Endothelial cell of umbilical vein (primary cell): ENCODE data around the gene TSN. TPM values are rescaled to one million over a fixed set of nuclear protein-coding genes. Genes with fewer than 3 reads are reported as not detected.
A peak's percentile ranks its signal among the peaks of the same experiment; 100 is the strongest.

Experiments used
- BruUV-seq: library from RNA; stranded (reverse); fragments of 400-500 nt; replicated peaks from 2 replicates; lab custom pipeline; 2021; lab: Mats Ljungman, UMichigan
- CTCF ChIA-PET: fragments of 300-600, 350-600 bp; sonication (Branson Sonifier 250); formaldehyde crosslinking; loops from one replicate; lab custom pipeline; 2021; ENCODE audit warnings: antibody characterized with exemption, inconsistent platforms; lab: Charles Lee
- POLR2A ChIA-PET: fragments of 300-600, 350-600 bp; sonication (Branson Sonifier 250); formaldehyde crosslinking; loops from one replicate; lab custom pipeline; 2021; ENCODE audit warnings: antibody characterized with exemption, inconsistent platforms; lab: Charles Lee
- DNase-seq: peaks from one replicate; pipeline ENCODE4 v3.0.0-alpha.2; 2011; ENCODE audit warnings: low read depth, low spot score
- FAIRE-seq: peaks from 2 replicates; lab custom pipeline; 2011; peaks lifted over from hg19 to GRCh38; lab: Jason Lieb, UNC
- H2AFZ ChIP-seq: 2 replicates; pipeline ENCODE4 v1.6.0; 2012; ENCODE audit warnings: low read depth, low read length, control low read depth, inconsistent platforms
- H3K27ac ChIP-seq: 2 replicates; pipeline ENCODE4 v1.5.1; 2011; ENCODE audit warnings: low read depth, mild to moderate bottlenecking, control low read depth, low read length, moderate library complexity; ENCODE audit not compliant: insufficient read depth
- H3K27me3 ChIP-seq, 2 experiments: 2 replicates each; pipeline versions ENCODE4 v1.6.0 to v1.6.1; 2011; ENCODE audit warnings: low read length in 2 of 2, mixed read lengths in 1 of 2; ENCODE audit not compliant: control insufficient read depth in 2 of 2, insufficient read depth in 2 of 2
- H3K36me3 ChIP-seq, 2 experiments: 2 replicates in 1 of 2; 3 replicates in 1 of 2; pipeline ENCODE4 v1.5.1; 2011; ENCODE audit warnings: low read length in 2 of 2, mild to moderate bottlenecking in 1 of 2, moderate library complexity in 1 of 2; ENCODE audit not compliant: control insufficient read depth in 2 of 2, insufficient read depth in 2 of 2; ENCODE audit errors: extremely low read depth in 1 of 2
- H3K4me1 ChIP-seq: 3 replicates; pipeline ENCODE4 v1.5.1; 2011; ENCODE audit warnings: mild to moderate bottlenecking, low read length; ENCODE audit not compliant: control insufficient read depth, insufficient read depth; ENCODE audit errors: extremely low read depth
- H3K4me2 ChIP-seq: 2 replicates; pipeline ENCODE4 v1.6.1; 2011; ENCODE audit warnings: low read length, control low read depth, mixed read lengths; ENCODE audit not compliant: insufficient read depth
- H3K4me3 ChIP-seq, 3 experiments: fragments of 200-600 bp in 1 of 3; sonication (generic), shearing (Covaris generic) in 1 of 3; replicated peaks in 1 of 3; 2 replicates each; pipeline ENCODE4 v1.5.1; 2011 to 2016; ENCODE audit warnings: control low read depth in 3 of 3, low read length in 3 of 3, mild to moderate bottlenecking in 2 of 3, inconsistent platforms in 1 of 3, low read depth in 1 of 3, moderate library complexity in 1 of 3; ENCODE audit not compliant: insufficient read depth in 1 of 3
- H3K79me2 ChIP-seq: 2 replicates; pipeline ENCODE4 v1.6.0; 2012; ENCODE audit warnings: low read length, inconsistent platforms; ENCODE audit not compliant: control insufficient read depth, insufficient read depth
- H3K9ac ChIP-seq: replicated peaks from 2 replicates; pipeline ENCODE3; 2011; ENCODE audit warnings: low read length, control low read depth; ENCODE audit not compliant: insufficient read depth; ENCODE audit errors: extremely low read depth
- H3K9me1 ChIP-seq: replicated peaks from 3 replicates; pipeline ENCODE4 v1.6.0; 2011; ENCODE audit warnings: mild to moderate bottlenecking, low read length; ENCODE audit not compliant: control insufficient read depth, insufficient read depth; ENCODE audit errors: extremely low read depth
- H3K9me3 ChIP-seq: replicated peaks from 2 replicates; pipeline ENCODE4 v1.5.1; 2012; ENCODE audit warnings: low read length, inconsistent platforms; ENCODE audit not compliant: control insufficient read depth, insufficient read depth
- H4K20me1 ChIP-seq: replicated peaks from 2 replicates; pipeline ENCODE3; 2011; ENCODE audit warnings: mild to moderate bottlenecking, low read length; ENCODE audit not compliant: control insufficient read depth, insufficient read depth; ENCODE audit errors: extremely low read depth
- EZH2 ChIP-seq: IDR thresholded peaks from 2 replicates; pipeline ENCODE4 v1.6.1; 2012; ENCODE audit warnings: borderline replicate concordance, low read depth, mild to moderate bottlenecking, moderate library complexity, low read length, inconsistent platforms; ENCODE audit not compliant: severe bottlenecking
- FOS ChIP-seq: IDR thresholded peaks from 2 replicates; pipeline ENCODE4 v1.6.1; 2011; ENCODE audit warnings: mild to moderate bottlenecking, low read length, moderate library complexity, borderline replicate concordance; ENCODE audit not compliant: insufficient read depth
- GATA2 ChIP-seq: IDR thresholded peaks from 2 replicates; pipeline ENCODE4 v1.7.0; 2011; ENCODE audit warnings: low read depth, mild to moderate bottlenecking, moderate library complexity, mixed read lengths, low read length; ENCODE audit not compliant: insufficient read length, insufficient read depth
- JUN ChIP-seq: IDR thresholded peaks from 2 replicates; pipeline ENCODE4 v1.6.1; 2011; ENCODE audit warnings: borderline replicate concordance, low read depth; ENCODE audit not compliant: insufficient read length, insufficient read depth
- MYC ChIP-seq: IDR thresholded peaks from one replicate; pipeline ENCODE4 v1.6.1; 2011; ENCODE audit warnings: mild to moderate bottlenecking, low read depth, low read length
- POLR2A ChIP-seq: IDR thresholded peaks from 2 replicates; pipeline ENCODE4 v1.6.1; 2012; ENCODE audit warnings: low read depth, mild to moderate bottlenecking, control low read depth, low read length
- POLR2AphosphoS5 ChIP-seq: IDR thresholded peaks from 2 replicates; pipeline ENCODE4 v1.6.1; 2012; ENCODE audit warnings: low read depth, mild to moderate bottlenecking, control low read depth, low read length, moderate library complexity; ENCODE audit not compliant: insufficient read depth
- dilution Hi-C: fragments of 300-500 bp; cut with MboI; formaldehyde crosslinking; loops from one replicate; pipeline ENCODE4 v1.15.0; 2019; ENCODE audit warnings: low sequenced_read_pairs; ENCODE audit not compliant: extremely low pct_ligation_motif_present
- intact Hi-C: fragments of 100-400 bp; cut with micrococcal nuclease; formaldehyde crosslinking; loops from one replicate; pipeline ENCODE4 v1.10.0; 2022
- polyA plus RNA-seq, 4 experiments: library from polyadenylated mRNA; depleted of rRNA in 3 of 4; stranded (reverse) in 3 of 4; unstranded in 1 of 4; fragments of >200 nt; gene quantifications; 2 replicates each; pipeline versions ENCODE4 v1.2.1 to v1.2.3, GENCODE V29; 2011 to 2012; ENCODE audit warnings: missing spikeins in 1 of 4
- total RNA-seq: library from RNA; stranded (reverse); gene quantifications from 2 replicates; pipeline ENCODE4 v1.2.3, GENCODE V29; 2021
- TF ChIP-seq, protein P1 (sequence below), 2 donors: IDR thresholded peaks; 1 replicate in 1 of 2; 2 replicates in 1 of 2; pipeline ENCODE4 v1.5.1; 2011; ENCODE audit warnings: low read length in 2 of 2, mild to moderate bottlenecking in 2 of 2, moderate library complexity in 2 of 2, control low read depth in 1 of 2, inconsistent platforms in 1 of 2, low read depth in 1 of 2; ENCODE audit not compliant: insufficient read depth in 1 of 2; ENCODE audit errors: extremely low read depth in 1 of 2
- TF ChIP-seq, protein P2 (sequence below): IDR thresholded peaks from 2 replicates; pipeline ENCODE4 v1.6.1; 2011; ENCODE audit not compliant: insufficient read depth, insufficient read length

Gene TSN
- total and polyA plus RNA-seq, 2 donors (not counting 3 experiments of a cell fraction or from before 2014, with no cell fraction given), result 33.2 to 76.1 TPM

DNA sequence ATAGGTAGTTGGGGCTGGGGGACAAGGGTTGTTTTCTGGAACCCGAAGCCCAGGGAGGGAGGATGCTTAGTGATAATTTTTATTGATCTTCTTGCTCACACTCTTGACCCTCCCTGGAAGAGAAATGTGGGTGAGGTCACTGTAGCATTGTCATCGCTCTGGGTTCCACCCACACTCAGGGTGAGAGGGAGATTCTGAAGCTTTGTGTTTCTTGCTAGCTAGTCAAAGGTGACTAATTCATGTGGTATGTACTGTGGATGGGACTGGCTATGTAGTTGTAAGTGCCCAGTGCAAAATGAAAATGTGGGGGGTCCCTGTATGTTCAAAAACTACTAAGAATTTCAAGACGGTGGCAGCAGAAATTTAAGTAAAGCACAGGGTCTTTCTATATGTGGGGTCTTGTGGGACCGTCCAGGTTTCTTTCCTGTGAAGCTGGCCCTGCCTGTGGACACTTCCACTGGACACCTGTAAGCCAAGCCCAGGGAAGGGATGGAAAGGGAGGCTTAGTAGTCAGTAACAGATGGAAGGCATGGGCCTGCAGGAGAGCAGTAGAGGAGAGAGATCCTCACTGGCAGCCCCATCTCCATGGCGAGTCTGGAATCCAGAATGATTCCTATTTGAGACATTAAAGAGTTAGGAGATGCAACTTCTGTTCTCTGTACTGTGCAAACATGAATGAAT is 35.0 kb downstream of the TSN start:
- CTCF ChIA-PET, result interaction anchor here (1.0 kb wide), 1 partner anchor 21 kb away, joined by 3 read pairs; no protein-coding TSS in a partner anchor
- DNase-seq (no peak), FAIRE-seq (no peak)
- intact Hi-C loops, result no loop called here
- Histone ChIP-seq H3K9me3 (no peaks in the 10 kb centered on the region), H3K4me3 (no peak overlapping the region), H3K27ac (no peak overlapping the region), H2AFZ (no peak overlapping the region), H4K20me1 (no peaks in the 10 kb centered on the region), H3K27me3 (peaks cover 3 to 6% of the 10 kb centered on the region in 2 experiments), H3K9me1 (no peaks in the 10 kb centered on the region), H3K36me3 (no peaks in the 10 kb centered on the region), H3K4me2 (no peak overlapping the region), H3K4me1 (no peaks in the 10 kb centered on the region), H3K9ac (no peak overlapping the region), H3K79me2 (no peaks in the 10 kb centered on the region)
- dilution Hi-C loops, result no loop called here
- BruUV-seq, result no TSS peak
- POLR2A ChIA-PET, result no interaction called here
- TF ChIP-seq POLR2A (no peak), MYC (no peak), GATA2 (no peak), FOS (peak; percentile 24), JUN (no peak)

DNA sequence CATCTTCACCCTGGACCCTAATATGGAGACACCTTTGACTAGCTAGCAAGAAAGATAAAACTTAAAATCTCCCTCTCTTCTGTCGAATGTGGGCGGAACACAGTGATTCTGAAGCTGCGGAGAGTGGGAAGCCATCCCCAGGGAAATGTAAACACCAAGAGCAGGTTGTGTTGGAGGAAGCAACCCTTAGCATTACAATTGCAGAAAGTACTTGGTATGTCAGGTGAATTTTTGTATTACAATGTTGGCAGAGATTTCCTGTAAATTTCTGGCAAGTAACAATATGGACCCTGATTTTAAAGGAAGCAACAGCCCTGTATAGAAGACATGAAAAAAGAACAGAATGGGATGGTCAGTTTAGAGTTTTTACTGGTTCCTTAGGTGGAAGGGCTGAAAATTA is 35.8 kb downstream of the TSN start:
- no peaks in the 10 kb centered on the region for H3K9me3 ChIP-seq
- no TSS peak for BruUV-seq
- H3K9me1 ChIP-seq, result no peaks in the 10 kb centered on the region
- H3K4me3 ChIP-seq, result no peak overlapping the region
- no peaks in the 10 kb centered on the region for H4K20me1 ChIP-seq
- no peak for FAIRE-seq
- no peak overlapping the region for H2AFZ ChIP-seq
- DNase-seq, result no peak
- intact Hi-C loops, result no loop called here
- TF ChIP-seq, protein P1, sequence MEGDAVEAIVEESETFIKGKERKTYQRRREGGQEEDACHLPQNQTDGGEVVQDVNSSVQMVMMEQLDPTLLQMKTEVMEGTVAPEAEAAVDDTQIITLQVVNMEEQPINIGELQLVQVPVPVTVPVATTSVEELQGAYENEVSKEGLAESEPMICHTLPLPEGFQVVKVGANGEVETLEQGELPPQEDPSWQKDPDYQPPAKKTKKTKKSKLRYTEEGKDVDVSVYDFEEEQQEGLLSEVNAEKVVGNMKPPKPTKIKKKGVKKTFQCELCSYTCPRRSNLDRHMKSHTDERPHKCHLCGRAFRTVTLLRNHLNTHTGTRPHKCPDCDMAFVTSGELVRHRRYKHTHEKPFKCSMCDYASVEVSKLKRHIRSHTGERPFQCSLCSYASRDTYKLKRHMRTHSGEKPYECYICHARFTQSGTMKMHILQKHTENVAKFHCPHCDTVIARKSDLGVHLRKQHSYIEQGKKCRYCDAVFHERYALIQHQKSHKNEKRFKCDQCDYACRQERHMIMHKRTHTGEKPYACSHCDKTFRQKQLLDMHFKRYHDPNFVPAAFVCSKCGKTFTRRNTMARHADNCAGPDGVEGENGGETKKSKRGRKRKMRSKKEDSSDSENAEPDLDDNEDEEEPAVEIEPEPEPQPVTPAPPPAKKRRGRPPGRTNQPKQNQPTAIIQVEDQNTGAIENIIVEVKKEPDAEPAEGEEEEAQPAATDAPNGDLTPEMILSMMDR (IDR thresholded peaks at IDR 0.05; ENCODE audit: extremely low read depth in 1 of 2, insufficient read depth in 1 of 2, low read depth in 1 of 2, low read length in 2 of 2), result no peak
- TF ChIP-seq POLR2A, result no peak
- no peak for TF ChIP-seq JUN
- TF ChIP-seq FOS, result no peak
- no peak for TF ChIP-seq GATA2
- no peak for TF ChIP-seq MYC
- no peak for TF ChIP-seq POLR2AphosphoS5
- no peak for TF ChIP-seq EZH2
- TF ChIP-seq, protein P2, sequence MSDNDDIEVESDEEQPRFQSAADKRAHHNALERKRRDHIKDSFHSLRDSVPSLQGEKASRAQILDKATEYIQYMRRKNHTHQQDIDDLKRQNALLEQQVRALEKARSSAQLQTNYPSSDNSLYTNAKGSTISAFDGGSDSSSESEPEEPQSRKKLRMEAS, result no peak
- ChIA-PET CTCF (no interaction called here), POLR2A (no interaction called here)
- no peaks in the 10 kb centered on the region for H3K36me3 ChIP-seq
- no peaks in the 10 kb centered on the region for H3K79me2 ChIP-seq
- dilution Hi-C loops, result no loop called here
- H3K4me1 ChIP-seq, result no peaks in the 10 kb centered on the region
- H3K27me3 ChIP-seq, result peaks cover 2 to 3% of the 10 kb centered on the region in 2 experiments
- H3K9ac ChIP-seq, result no peak overlapping the region
- no peak overlapping the region for H3K27ac ChIP-seq
- no peak overlapping the region for H3K4me2 ChIP-seq
